GM19452 (cell line): ENCODE data around the gene SCTR.

Experiments used
- ATAC-seq: cut with Tn5 transposase; IDR thresholded peaks from one replicate; pipeline ENCODE4 v1.9.1; 2021; ENCODE audit not compliant: unreplicated experiment

The SCTR gene

DNA sequence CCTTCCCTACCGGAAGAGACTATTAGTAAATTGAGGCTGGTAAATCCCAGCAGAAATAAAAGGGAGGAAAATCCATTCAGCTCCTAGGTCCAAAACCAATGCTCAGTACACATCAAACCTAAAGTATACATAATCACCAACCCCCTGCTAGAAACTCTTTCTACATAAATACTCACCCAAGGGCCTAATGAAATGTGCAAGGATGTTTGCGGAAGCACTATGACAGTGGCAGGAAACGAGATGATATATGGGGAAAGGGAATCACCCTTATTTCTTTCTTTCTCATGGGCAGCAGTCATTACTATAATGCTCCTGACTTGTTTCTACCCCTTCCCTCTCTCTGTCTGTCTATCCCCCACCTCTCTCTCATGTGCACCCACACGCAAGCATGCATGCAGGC is 1.3 kb upstream of the SCTR start:
- no peak for ATAC-seq

DNA sequence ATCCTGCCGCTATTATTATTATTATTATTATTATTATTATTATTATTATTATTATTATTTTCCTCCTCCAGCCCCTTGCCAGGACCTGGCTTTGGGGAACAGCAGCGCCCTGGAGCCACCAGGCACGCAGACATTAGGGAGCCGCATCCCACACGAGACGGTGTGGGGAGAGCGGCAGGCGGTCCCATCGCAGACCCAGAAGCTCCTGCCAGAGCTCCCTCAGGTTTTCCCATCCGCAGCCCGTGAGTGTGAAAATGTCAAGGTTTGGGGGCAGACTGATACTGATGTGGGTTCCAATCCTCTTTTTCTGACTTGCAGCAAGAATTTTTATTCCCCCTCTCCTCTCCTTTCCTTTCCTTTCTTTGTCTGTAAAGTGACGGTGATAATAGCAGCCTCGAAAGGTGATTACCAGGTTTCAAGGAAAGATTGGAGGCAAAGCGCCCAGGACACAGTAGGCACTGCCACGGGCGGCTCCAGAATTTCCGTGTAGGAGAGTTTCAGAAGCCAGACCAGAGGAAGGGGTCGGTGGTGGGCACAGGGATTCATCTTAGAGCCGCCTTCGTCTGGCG is 816 bp downstream of the SCTR start:
- no peak for ATAC-seq

DNA sequence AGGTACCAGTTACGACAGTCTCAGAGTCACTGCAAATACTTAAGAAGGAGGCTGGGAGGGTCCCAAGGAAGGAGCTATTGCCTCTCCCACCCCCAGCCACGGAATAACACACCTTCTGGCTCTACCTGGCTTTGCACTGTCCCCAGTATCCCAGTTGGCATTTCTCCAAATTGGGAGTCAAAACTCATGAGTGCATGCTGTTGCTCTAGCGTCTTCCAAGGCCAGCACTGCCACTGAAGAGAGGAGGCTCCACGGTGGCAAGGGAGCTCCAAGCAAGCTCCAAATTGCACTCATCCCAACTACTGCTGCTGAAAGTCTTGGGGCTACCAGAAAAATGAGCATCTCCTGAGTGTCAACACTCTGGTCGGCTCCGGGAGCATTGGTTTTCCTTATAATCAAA is 1.6 kb downstream of the SCTR start:
- no peak for ATAC-seq

DNA sequence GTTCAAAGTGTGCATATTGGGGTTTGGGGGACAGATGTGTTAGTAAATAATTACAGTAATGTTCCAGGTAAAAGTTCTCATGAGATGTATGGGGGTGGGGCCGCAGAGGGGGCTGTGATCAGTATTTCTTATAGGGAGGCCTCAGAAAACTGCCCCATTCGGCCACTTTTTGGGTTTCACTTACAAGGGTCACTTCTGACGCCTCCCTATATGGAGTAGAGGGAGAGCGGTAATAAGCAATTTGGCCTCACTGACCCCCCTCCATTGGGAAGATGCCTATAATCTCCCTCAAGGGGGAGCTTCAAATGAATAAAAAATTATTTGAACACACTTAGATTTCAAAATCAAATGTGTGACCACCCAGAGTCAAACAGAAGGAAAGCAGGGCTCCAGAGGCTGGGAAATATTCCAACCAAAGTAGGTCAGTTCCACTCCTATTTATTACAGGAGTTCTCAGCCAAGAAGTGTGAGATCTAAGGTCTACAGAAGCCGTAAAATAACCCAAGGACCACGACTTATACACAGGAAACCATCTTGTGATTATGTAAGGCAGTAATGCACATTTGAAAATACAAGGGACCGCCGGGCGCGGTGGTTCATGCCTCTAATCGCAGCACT is 2.7 kb downstream of the SCTR start:
- no peak for ATAC-seq

DNA sequence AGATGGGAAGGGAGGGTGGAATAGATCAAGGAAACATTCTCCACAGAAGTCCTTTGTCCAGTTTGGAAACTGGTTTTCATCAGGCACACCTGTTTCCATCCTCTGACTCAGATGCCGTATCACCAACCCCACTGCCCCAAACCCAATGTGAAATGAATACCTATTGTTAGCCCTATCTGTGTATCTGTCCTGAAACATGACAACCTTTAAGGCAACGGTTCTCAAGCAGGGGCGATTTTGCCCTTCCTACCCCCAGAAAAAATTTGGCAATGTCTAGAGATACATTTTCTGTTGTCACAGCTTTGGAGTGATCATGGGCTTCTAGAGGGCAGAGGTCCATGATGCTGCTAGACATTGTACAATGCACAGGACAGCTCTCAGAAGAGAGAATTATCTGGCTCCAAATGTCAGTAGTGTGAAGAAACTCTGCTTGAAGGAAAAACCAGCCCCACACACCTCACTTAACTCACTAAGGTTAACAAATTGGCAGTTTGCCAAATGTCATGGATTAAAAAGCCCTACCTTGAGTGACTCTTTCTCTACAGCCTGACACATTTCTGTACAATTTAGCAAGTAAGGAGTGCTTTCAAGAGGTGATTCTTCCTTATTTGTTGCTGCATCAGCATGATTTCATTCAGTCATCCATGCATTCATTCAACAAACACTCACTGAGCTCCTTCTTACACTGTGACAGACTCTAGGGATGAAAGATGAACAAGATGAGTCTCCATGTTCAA is 3.4 kb downstream of the SCTR start:
- ATAC-seq, result no peak

DNA sequence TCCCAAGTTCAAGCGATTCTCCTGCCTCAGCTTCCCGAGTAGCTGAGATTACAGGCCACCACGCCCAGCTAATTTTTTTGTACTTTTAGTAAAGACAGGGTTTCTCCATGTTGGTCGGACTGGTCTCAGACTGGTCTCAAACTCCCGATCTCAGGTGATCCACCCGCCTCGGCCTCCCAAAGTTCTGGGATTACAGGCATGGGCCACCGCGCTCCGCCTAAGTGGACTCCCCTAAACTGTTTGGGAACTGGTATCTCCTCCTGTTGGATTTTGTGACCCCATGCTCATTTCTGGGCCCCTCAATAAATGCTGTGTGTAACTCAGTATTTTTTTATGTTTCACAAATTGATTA is 5.2 kb downstream of the SCTR start:
- ATAC-seq, result no peak

DNA sequence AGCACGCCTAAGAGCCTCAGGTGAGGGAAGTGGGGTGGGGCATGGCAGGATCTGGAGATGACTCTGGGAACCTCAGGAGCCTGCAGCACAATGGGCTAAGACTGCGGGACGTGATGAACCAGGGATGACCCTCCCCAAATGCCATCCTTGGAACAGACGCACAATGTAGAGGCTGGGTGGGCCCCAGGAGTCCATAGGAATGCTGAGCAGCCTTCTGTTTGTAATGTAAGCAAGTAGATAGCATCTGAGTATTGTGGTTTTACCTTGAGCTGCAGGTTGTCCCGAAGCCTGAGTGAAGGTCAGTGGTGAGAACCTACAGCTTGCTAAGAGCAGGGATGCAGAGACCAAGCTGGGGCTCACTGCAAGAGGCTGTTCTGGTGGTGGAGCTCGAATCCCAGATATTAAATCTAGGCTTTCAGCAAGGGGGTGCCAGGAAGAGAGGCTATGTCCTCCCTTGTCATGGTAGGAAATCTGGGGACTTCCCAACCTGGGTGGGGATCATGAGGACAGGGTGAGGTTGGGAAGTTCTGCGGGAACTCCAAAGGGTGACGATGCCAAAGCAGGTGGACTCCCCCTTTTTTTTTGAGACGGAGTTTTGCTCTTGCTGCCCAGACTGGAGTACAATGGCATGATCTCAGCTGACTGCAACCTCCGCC is 5.8 kb downstream of the SCTR start:
- ATAC-seq, result no peak

DNA sequence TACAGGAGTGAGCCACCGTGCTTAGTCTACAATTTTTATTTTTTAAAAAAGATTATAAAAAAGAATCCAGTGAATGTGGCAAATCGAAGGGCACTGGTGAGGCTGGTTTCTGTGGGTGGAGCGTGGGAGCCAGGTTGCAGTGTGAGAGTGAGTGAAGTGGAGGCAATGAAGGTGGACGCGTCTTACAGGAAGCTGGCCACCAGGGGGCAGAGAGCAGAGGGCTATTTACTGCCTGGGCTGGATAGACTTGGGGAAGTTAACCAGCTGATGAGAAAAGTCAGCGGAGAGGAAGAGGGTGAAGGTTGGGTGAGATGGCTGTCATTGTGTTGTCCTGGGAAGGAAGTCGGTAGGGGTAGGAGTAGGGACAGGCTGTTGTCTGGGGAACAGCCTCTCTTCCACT is 6.8 kb downstream of the SCTR start:
- peak; percentile 74 for ATAC-seq

DNA sequence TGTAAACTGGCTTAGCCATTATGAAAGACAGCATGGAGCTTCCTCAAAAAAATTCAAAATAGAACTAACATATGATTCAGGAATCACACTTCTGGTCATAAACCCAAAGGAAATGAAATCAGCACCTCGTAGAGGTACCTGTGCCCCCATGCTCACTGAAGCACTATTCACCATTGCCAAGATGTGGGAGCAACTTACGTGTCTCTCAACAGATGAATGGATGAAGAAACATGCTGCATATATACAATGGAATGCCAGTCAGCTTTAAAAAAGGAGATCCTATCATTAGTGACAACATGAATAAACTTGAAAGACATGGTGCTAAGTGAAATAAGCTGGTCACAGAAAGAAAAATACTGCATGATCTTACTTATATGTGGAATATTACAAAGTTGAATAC is 8.2 kb downstream of the SCTR start:
- ATAC-seq, result no peak

DNA sequence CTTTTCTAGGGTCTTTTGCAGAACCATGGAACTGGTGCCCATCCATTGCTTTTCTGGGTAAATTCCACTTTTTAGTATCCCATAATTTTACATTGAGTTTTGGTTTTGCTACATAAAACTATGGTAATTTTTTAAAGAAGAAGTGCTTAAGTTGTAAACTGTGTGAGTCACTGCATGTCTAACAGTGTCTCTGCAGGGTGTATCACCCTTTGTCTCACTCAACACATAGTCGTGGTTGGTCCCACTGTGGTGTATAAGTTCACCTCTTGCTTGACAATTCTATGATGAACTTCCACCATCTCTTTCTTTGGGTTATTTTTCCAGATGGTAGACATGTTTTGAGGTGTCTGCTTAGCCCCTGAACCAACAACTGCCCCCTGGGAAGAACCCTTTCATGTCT is 10.5 kb downstream of the SCTR start:
- no peak for ATAC-seq

DNA sequence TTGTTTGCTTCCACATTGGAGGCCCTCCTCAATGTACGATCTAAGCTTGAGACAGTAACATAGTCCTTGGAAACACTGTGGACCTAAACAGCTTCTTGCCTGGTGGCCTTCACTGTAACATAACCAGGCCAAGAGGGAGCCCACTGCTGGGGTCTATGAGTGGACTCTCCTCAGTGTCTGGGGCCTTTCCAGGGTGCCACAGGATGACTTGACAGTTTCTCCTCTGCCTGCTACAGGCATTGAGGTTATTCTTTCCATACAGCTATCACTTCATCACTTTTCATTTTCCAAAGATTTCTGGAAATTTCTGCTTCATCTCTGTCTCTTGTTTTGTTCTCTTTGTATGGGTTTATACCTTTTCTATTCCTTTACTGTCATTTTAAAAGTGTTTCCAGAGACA is 11.3 kb downstream of the SCTR start:
- no peak for ATAC-seq

DNA sequence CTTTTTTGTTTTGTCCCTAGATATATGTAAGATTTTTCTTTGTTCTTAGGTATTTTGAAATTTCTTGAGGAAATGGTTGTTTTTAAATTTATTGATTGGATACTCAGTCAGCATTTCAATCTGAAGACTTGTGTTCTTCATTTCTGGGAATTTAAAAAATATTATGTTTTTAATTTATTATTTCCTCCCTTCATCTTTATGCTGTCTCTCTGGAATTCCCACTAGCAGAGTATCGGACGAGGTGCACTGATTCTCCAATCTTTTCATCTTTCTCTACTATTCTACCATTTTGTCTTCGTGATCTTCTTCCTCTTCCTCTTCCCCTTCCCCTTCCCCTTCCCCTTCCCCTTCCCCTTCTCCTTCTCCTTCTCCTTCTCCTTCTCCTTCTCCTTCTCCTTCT is 12.3 kb downstream of the SCTR start:
- no peak for ATAC-seq

DNA sequence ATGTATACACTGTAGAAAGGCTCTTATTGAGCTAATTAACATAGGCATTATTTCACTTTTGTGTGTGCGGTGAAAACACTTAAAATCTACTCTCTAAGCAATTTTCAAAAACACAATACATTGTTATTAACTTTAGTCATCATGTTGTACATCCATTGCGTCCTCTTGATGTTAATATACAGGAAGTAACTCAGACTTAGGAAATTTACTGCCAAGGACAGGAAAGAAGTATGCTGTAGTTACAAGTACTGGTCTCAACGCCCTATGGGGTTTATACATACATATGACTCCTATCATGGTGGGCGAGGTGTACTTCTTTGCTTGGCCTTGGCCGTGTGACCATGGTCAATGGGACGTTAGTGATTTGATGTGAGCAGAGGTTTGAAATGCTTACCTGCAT is 15.5 kb downstream of the SCTR start:
- no peak for ATAC-seq

DNA sequence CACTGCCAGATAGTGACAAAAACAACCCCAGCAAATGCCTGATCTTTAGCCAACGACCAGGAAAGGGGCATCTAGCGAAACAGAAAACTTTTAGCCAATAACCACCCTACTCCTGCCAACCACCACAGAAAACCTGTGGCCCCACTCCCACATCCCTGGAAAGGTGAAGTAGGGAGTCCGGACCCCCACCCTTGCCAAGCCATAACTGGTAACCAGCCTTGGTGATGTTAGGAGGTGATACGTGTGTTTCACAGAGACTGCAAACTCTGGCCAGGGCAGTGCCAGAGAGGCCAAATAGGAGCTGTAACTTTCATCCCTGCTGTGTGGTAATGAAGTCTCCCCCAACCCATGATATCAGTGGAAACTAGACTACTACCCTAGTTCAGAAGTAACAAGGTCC is 27.6 kb downstream of the SCTR start:
- ATAC-seq, result no peak

DNA sequence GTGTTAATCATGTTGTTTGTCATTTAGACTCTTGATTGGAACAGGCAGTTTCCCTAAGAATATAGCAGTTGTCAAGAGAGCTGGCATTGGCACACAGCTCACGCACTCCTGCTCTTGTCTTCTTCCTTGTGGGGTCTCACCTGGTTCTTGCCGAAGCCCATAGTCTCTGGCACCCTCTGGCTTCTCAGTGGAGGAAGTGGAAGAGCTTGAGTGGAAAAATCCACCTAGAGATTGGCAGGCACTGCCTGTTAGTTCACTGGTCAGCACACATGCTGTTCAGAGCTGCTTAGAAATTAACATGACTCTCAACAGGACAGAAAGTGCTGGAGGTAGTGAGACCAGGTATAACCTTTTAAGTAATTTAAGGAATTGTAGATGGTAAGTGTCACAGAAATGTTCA is 28.3 kb downstream of the SCTR start:
- ATAC-seq, result no peak

DNA sequence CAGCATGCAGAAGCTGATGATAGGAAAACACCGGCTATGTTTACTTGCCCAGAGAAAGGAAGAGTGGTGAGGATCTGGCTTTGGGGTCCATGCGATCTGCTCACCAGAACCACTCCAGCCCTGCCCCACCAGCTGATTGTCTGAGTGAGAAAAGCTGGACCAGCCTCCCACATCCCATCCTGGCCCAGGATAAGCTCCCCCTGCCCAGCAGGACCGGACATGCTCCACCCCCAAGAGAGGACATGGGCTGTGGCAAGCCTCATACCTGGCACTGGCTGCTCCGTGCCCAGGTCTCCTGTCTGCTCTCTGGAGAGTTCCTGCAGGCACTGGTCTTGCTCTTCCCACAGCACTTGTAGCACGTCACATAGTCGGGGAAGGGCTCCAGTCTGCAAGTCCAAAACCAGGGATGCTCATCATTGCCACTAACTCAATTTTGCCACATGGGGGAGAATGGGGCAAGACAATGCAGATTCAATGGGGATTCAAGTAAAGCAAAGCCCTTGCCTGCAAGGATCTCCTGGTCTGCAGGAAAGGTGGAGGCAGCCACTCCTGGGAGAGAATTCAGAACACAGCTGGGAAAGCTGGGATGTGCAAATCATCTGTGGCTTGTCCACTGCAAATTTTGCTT is 30.0 kb downstream of the SCTR start:
- no peak for ATAC-seq

DNA sequence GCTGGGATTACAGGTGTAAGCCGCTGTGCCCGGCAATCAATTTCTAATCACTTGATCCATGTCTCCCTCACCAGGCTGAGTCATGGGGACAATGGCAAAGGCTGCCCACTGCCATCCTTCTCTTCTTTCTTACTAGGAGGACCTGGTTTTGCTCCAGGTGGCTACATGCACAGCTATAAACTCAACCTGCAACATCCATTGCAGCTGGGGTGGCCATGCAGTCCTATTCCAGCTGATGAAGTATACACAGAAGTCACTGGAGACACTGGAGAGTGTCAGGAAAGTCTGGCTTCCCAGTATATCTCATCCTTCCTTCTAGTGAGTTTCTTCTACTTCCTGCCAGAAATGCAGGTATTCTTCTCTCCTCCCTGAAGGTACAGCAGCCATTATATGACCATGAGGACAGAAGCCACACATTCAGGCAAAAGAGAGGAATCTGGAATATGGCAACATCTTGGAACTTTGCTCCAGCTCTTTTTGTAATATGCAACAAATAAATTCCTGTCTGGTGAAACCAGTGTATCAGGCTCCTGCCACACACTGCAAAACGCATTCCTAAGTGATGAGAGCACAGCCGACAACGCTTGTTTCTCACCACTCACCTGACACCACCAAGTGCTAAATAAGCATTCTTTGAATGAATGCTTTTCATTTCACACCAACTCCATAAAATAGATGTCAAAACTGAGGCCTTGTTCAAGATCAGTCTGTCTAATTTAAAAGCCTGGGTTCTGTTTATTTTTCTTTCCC is 32.3 kb downstream of the SCTR start:
- no peak for ATAC-seq

DNA sequence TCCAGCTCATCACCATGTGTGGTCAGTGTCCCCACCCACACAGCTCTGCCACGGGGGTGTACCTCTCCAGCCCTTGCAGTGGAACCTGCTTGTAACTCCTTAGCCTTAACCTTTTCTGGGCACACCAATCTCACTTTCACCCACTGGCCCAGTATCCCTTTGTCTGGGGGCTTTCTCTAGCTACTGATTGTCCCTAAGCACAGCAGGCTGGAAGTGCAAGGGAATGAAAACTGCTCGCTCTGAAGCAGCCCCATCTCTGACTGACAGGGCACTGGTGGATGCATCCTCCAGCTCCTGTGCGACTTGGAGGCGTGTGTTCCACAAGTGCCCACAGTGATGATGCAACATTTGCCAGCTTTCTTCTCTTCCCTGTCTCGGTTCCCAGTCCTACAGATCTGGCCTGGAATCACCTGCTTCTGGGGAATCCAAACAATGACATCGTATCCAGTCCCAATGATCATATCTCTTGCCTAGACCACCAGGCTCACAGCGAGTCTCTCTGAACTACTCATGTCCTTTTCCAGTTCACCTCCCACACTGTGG is 33.6 kb downstream of the SCTR start:
- ATAC-seq, result no peak

DNA sequence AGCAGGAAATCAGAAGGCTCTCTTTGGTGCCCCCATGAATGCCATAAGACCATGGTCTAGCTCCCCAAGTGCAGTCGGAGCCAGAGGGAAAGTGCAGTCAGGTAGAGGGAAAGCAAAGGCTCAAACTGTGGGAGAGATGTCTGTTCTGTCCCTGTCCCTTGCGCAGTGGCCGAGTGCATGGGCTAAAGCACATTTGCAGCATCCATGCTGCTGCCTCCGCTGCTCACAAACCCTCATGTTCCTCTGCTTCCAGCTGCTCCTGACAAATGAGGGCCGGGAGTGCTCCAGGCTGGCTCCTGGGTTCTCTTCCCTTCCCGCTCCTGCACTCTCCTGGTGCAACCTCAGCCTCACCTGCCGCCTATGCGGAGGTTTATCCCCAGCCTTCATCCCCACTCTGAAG is 34.2 kb downstream of the SCTR start:
- ATAC-seq, result no peak

DNA sequence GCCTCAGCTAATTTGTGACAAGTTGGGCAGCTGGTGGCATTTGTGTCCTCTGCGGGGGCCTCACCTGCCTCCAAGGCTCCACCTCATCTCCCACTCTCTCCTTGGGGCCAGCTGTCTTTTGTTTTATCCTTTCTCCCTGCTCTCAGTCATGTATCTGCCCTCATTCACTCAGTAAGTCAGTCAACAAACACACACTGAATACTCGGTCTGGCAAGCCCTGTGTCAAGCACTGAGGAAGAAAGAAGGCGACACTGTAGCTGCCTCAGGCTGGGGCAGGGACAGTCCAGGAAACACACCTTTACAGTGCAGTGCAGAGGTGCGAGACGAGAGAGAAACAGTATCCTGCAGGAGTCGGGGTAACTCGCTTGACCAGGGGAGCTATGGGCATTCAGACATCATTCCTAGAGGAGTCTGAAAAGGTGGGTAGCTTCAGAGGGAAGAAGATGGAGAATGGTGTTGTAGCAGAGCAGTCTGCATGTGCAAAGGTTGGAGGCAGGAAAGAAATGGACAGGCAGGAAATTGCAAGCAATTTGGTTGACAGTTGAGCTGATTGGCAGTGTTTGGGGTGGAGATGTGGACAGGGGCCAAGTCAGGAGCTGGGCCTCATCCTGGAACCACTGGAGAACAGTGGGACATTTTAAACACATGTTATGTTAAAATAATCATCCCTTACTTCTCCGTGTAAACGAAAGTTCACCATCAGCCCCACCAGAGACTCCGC is 34.9 kb downstream of the SCTR start:
- ATAC-seq, result no peak
